GM12878 (cell line): ENCODE measurements around the gene HMX3. TPM values are rescaled to one million over a fixed set of nuclear protein-coding genes. Genes with fewer than 3 reads are reported as not detected.

ENCODE experiments used
- ATAC-seq: fragments of 200-7000 bp; cut with Tn5 transposase; 3 replicates; pipeline ENCODE4 v1.9.1; 2020; ENCODE audit warnings: mild to moderate bottlenecking, moderate library complexity
- BruUV-seq: library from RNA; stranded (reverse); fragments of 400-500 nt; replicated peaks from 2 replicates; lab custom pipeline; 2021; lab: Mats Ljungman, UMichigan
- CTCF ChIA-PET: fragments of 300-600 bp; sonication (Branson Sonifier 250); formaldehyde crosslinking; extraction: SDS; loops from one replicate; lab custom pipeline; 2021; ENCODE audit warnings: inconsistent platforms; lab: Yijun Ruan, JAX
- POLR2A ChIA-PET: fragments of 350-600 bp; formaldehyde crosslinking; extraction: SDS; loops from one replicate; lab custom pipeline; 2021; ENCODE audit warnings: inconsistent platforms; lab: Charles Lee
- RAD21 ChIA-PET: fragments of 300-600 bp; sonication (Branson Sonifier 250); formaldehyde crosslinking; loops from one replicate; lab custom pipeline; 2023; ENCODE audit warnings: antibody characterized with exemption; ENCODE audit not compliant: unreplicated experiment; lab: Charles Lee
- SMC1A ChIA-PET: fragments of 300-600 bp; sonication (Branson Sonifier 250); formaldehyde crosslinking; loops from one replicate; lab custom pipeline; 2023; ENCODE audit not compliant: unreplicated experiment, uncharacterized antibody; lab: Charles Lee
- DNase-seq: peaks from one replicate; pipeline ENCODE4 v3.0.0-alpha.2; 2011; ENCODE audit warnings: low read depth, low spot score
- FAIRE-seq: peaks from 3 replicates; lab custom pipeline; 2011; peaks lifted over from hg19 to GRCh38; lab: Jason Lieb, UNC
- H2AFZ ChIP-seq: 2 replicates; pipeline ENCODE4 v1.6.0; 2011; ENCODE audit warnings: low read depth, low read length, control low read depth; ENCODE audit not compliant: control insufficient read depth
- H3K27ac ChIP-seq: 2 replicates; pipeline ENCODE4 v1.5.1; 2011; ENCODE audit warnings: control low read depth; ENCODE audit not compliant: control insufficient read depth, insufficient read depth
- H3K27me3 ChIP-seq, 2 experiments: replicated peaks in 1 of 2; 2 replicates each; pipeline versions ENCODE4 v1.6.0 to v1.6.1; 2011; ENCODE audit warnings: low read length in 1 of 2; ENCODE audit not compliant: control insufficient read depth in 2 of 2, insufficient read depth in 2 of 2
- H3K36me3 ChIP-seq, 2 experiments: 2 replicates each; pipeline ENCODE4 v1.5.1; 2011; ENCODE audit warnings: low read length in 1 of 2; ENCODE audit not compliant: control insufficient read depth in 2 of 2, insufficient read depth in 2 of 2
- H3K4me1 ChIP-seq: 2 replicates; pipeline ENCODE4 v1.6.1; 2011; ENCODE audit warnings: mild to moderate bottlenecking, low read length, moderate library complexity, mixed read lengths; ENCODE audit not compliant: control insufficient read depth, insufficient read depth
- H3K4me2 ChIP-seq: 2 replicates; pipeline ENCODE4 v1.6.0; 2011; ENCODE audit warnings: control low read depth; ENCODE audit not compliant: control insufficient read depth, insufficient read depth
- H3K4me3 ChIP-seq: fragments of 200-600 bp; sonication (generic); 2 replicates; pipeline ENCODE4 v1.5.1; 2016
- H3K79me2 ChIP-seq: 2 replicates; pipeline ENCODE4 v1.6.0; 2011; ENCODE audit warnings: low read length; ENCODE audit not compliant: control insufficient read depth, insufficient read depth
- H3K9ac ChIP-seq: 2 replicates; pipeline ENCODE4 v1.8.0; 2011; ENCODE audit warnings: low read length, control low read depth, mixed read lengths; ENCODE audit not compliant: control insufficient read depth, insufficient read depth
- H3K9me3 ChIP-seq: replicated peaks from 3 replicates; pipeline ENCODE4 v1.5.1; 2011; ENCODE audit warnings: mild to moderate bottlenecking, low read length; ENCODE audit not compliant: control insufficient read depth, insufficient read depth
- H4K20me1 ChIP-seq: 2 replicates; pipeline ENCODE4 v1.6.0; 2011; ENCODE audit not compliant: control insufficient read depth, insufficient read depth
- CEBPB ChIP-seq, 2 experiments: fragments of 150-350 bp in 1 of 2; IDR thresholded peaks; 2 replicates each; pipeline ENCODE4 v1.6.1; 2012 to 2014; ENCODE audit warnings: low read depth in 2 of 2, low read length in 2 of 2, borderline replicate concordance in 1 of 2, inconsistent platforms in 1 of 2
- FOXM1 ChIP-seq: IDR thresholded peaks from 2 replicates; pipeline ENCODE4 v1.6.1; 2012; ENCODE audit warnings: low read depth, mild to moderate bottlenecking, inconsistent platforms, low read length, moderate library complexity
- IRF4 ChIP-seq: IDR thresholded peaks from 2 replicates; pipeline ENCODE4 v1.6.1; 2011; ENCODE audit warnings: low read depth, low read length
- RB1 ChIP-seq: fragments of 450-650 bp; formaldehyde crosslinking; IDR thresholded peaks from 2 replicates; pipeline ENCODE4 v1.6.1; 2017; ENCODE audit warnings: mild to moderate bottlenecking, borderline replicate concordance
- ZZZ3 ChIP-seq: IDR thresholded peaks from 2 replicates; pipeline ENCODE4 v1.6.1; 2011; ENCODE audit warnings: low read depth; ENCODE audit not compliant: control insufficient read depth, insufficient read length
- WGBS: methylation state at CpG from one replicate; pipeline ENCODE4 v1.1.6; 2016; ENCODE audit warnings: low lambda C conversion rate; ENCODE audit not compliant: insufficient replicate concordance, insufficient coverage; ENCODE audit errors: missing lambda C conversion rate; 5-methylcytosine and 5-hydroxymethylcytosine counted together
- in situ Hi-C: fragments of 300-500 bp; cut with MboI; formaldehyde crosslinking; loops from 9 replicates; pipeline ENCODE4 v1.14.3; 2018; ENCODE audit warnings: mixed read lengths
- intact Hi-C: fragments of 100-400 bp; cut with micrococcal nuclease; formaldehyde crosslinking; loops from one replicate; pipeline ENCODE4 v1.14.2; 2022; ENCODE audit not compliant: unreplicated experiment
- polyA plus RNA-seq, 11 experiments: library from polyadenylated mRNA; depleted of rRNA in 4 of 11; unstranded in 6 of 11; stranded (reverse) in 5 of 11; fragments of >200 nt; fragmentation: Nextera tagmentation in 4 of 11; fragmentation: Illumina TruSeq in 1 of 11; extraction: Ambion mirVana in 4 of 11; extraction: Trizol in 1 of 11; gene quantifications; 1 replicate in 1 of 11; 2 replicates in 10 of 11; pipeline versions ENCODE4 v1.2.1 to v1.2.3, GENCODE V29; 2011 to 2016; ENCODE audit warnings: inconsistent platforms in 2 of 11, missing spikeins in 2 of 11, low read depth in 1 of 11
- total RNA-seq, 4 experiments: library from RNA; depleted of rRNA in 3 of 4; stranded (reverse); fragments of >200 nt in 3 of 4; fragmentation: Illumina TruSeq in 1 of 4; extraction: Trizol in 1 of 4; gene quantifications; 2 replicates each; pipeline versions ENCODE4 v1.2.1 to v1.2.3, GENCODE V29; 2013 to 2021
- TF ChIP-seq, protein P1 (sequence below): fragments of 450-650 bp; formaldehyde crosslinking; IDR thresholded peaks from 2 replicates; pipeline ENCODE4 v1.4.0; 2020; ENCODE audit warnings: mild to moderate bottlenecking, moderate library complexity
- TF ChIP-seq, protein P2 (sequence below): fragments of 150-350 bp; IDR thresholded peaks from 2 replicates; pipeline ENCODE4 v1.6.1; 2016; ENCODE audit warnings: low read depth, low read length
- TF ChIP-seq, protein P3 (sequence below): IDR thresholded peaks from 2 replicates; pipeline ENCODE4 v1.6.1; 2012; ENCODE audit warnings: low read depth, low read length, improper control_type of control experiment

Gene HMX3
- total and polyA plus RNA-seq, 10 of the 15 experiments (the other 5 are each of a cell fraction or from before 2014, with no cell fraction given): 0.63 to 60.5 (median 15.3) TPM; not detected in 2

DNA sequence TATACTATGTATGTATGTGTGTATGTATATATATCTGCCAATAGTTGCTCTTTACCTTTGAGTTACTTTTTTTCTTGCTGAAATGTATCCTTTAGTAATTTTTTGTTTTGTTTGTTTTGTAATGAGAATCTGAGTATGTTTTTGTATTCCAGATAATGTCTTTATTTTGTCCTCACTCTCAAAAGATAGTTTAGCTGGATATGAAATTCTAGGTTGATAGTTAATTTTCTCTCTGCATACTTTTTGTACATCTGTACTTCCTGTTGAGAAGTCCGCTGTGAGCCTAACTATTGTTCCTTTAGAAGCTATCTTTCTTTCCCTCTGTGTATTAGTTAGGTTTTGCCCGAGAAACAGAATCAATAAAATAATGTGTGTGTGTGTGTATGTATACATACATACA is 48.0 kb downstream of the HMX3 start:
- no peak for FAIRE-seq

DNA sequence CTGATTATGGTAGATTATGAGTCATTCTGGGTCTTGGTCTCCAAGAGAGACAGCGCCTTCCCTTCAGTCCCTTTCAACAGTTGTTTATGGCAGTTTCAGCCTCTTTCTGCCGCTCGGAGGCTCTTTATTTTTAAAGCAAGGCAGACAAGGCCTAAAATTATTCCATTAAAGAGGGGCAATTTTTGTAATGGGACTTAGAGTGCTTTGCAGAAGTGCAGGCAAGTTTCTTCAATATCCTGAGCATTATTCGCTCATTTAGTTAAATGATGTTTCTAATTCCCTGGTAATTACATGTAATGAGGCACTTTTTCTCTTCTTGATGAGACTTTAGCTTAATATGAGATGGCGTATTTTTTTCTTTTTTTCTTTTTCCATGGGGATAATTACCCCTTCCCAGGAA is 52.0 kb downstream of the HMX3 start:
- Histone ChIP-seq H3K4me1 (no peaks in the 10 kb centered on the region), H3K4me3 (no peak overlapping the region), H3K36me3 (peaks cover 1 to 3% of the 10 kb centered on the region in 2 experiments; a peak in 3 of 4 replicates), H3K9me3 (peaks cover 7% of the 10 kb centered on the region), H3K27ac (no peak overlapping the region), H3K9ac (no peak overlapping the region), H3K27me3 (no peaks in the 10 kb centered on the region), H3K4me2 (no peak overlapping the region), H2AFZ (no peak overlapping the region), H4K20me1 (no peaks in the 10 kb centered on the region), H3K79me2 (no peaks in the 10 kb centered on the region)
- intact Hi-C loops (no loop called here), in situ Hi-C loops (no loop called here)
- FAIRE-seq (no peak), ATAC-seq (no peak), DNase-seq (no peak)
- ChIA-PET CTCF (no interaction called here), POLR2A (no interaction called here), RAD21 (no interaction called here), SMC1A (no interaction called here)
- 100% methylated on average over 5 of the region's 5 CpGs for WGBS
- no TSS peak for BruUV-seq
- TF ChIP-seq, protein P1, sequence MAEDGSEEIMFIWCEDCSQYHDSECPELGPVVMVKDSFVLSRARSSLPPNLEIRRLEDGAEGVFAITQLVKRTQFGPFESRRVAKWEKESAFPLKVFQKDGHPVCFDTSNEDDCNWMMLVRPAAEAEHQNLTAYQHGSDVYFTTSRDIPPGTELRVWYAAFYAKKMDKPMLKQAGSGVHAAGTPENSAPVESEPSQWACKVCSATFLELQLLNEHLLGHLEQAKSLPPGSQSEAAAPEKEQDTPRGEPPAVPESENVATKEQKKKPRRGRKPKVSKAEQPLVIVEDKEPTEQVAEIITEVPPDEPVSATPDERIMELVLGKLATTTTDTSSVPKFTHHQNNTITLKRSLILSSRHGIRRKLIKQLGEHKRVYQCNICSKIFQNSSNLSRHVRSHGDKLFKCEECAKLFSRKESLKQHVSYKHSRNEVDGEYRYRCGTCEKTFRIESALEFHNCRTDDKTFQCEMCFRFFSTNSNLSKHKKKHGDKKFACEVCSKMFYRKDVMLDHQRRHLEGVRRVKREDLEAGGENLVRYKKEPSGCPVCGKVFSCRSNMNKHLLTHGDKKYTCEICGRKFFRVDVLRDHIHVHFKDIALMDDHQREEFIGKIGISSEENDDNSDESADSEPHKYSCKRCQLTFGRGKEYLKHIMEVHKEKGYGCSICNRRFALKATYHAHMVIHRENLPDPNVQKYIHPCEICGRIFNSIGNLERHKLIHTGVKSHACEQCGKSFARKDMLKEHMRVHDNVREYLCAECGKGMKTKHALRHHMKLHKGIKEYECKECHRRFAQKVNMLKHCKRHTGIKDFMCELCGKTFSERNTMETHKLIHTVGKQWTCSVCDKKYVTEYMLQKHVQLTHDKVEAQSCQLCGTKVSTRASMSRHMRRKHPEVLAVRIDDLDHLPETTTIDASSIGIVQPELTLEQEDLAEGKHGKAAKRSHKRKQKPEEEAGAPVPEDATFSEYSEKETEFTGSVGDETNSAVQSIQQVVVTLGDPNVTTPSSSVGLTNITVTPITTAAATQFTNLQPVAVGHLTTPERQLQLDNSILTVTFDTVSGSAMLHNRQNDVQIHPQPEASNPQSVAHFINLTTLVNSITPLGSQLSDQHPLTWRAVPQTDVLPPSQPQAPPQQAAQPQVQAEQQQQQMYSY (CRISPR knock-in tag): no peak
- TF ChIP-seq, protein P2, sequence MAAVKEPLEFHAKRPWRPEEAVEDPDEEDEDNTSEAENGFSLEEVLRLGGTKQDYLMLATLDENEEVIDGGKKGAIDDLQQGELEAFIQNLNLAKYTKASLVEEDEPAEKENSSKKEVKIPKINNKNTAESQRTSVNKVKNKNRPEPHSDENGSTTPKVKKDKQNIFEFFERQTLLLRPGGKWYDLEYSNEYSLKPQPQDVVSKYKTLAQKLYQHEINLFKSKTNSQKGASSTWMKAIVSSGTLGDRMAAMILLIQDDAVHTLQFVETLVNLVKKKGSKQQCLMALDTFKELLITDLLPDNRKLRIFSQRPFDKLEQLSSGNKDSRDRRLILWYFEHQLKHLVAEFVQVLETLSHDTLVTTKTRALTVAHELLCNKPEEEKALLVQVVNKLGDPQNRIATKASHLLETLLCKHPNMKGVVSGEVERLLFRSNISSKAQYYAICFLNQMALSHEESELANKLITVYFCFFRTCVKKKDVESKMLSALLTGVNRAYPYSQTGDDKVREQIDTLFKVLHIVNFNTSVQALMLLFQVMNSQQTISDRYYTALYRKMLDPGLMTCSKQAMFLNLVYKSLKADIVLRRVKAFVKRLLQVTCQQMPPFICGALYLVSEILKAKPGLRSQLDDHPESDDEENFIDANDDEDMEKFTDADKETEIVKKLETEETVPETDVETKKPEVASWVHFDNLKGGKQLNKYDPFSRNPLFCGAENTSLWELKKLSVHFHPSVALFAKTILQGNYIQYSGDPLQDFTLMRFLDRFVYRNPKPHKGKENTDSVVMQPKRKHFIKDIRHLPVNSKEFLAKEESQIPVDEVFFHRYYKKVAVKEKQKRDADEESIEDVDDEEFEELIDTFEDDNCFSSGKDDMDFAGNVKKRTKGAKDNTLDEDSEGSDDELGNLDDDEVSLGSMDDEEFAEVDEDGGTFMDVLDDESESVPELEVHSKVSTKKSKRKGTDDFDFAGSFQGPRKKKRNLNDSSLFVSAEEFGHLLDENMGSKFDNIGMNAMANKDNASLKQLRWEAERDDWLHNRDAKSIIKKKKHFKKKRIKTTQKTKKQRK: no peak
- TF ChIP-seq RB1: no peak
- TF ChIP-seq ZZZ3: no peak
- no peak for TF ChIP-seq CEBPB (IDR thresholded peaks at IDR 0.05; ENCODE audit: borderline replicate concordance in 1 of 2, low read depth in 2 of 2, low read length in 2 of 2)
- TF ChIP-seq, protein P3, sequence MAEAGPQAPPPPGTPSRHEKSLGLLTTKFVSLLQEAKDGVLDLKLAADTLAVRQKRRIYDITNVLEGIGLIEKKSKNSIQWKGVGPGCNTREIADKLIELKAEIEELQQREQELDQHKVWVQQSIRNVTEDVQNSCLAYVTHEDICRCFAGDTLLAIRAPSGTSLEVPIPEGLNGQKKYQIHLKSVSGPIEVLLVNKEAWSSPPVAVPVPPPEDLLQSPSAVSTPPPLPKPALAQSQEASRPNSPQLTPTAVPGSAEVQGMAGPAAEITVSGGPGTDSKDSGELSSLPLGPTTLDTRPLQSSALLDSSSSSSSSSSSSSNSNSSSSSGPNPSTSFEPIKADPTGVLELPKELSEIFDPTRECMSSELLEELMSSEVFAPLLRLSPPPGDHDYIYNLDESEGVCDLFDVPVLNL: no peak

More for the DNA sequence above, 48.0 kb downstream of the HMX3 start:
- ChIA-PET POLR2A (no interaction called here), RAD21 (no interaction called here), SMC1A (interaction anchor here (1.1 kb wide), 1 partner anchor 23 kb away, joined by 3 read pairs; no protein-coding TSS in a partner anchor), CTCF (no interaction called here)
- no peak for TF ChIP-seq RB1
- no peak for TF ChIP-seq FOXM1
- TF ChIP-seq IRF4: no peak
- H4K20me1 ChIP-seq: no peaks in the 10 kb centered on the region
- H3K4me3 ChIP-seq: no peak overlapping the region
- no peak overlapping the region for H3K9ac ChIP-seq
- no peak for ATAC-seq
- WGBS: 90% methylated on average over 2 of the region's 2 CpGs
- H3K27ac ChIP-seq: no peak overlapping the region
- no peak overlapping the region for H2AFZ ChIP-seq
- no peak for DNase-seq
- in situ Hi-C loops (no loop called here), intact Hi-C loops (no loop called here)
- peaks cover 0 to 1% of the 10 kb centered on the region in 2 experiments; a peak in 3 of 4 replicates for H3K36me3 ChIP-seq
- no peaks in the 10 kb centered on the region for H3K79me2 ChIP-seq
- no TSS peak for BruUV-seq
- H3K4me2 ChIP-seq: no peak overlapping the region
- peaks cover 9% of the 10 kb centered on the region for H3K9me3 ChIP-seq
- H3K27me3 ChIP-seq: no peaks in the 10 kb centered on the region
- no peaks in the 10 kb centered on the region for H3K4me1 ChIP-seq
